HCT116 (cell line): Measurements from ENCODE around the gene VEZF1. TPM values are rescaled to one million over a fixed set of nuclear protein-coding genes. Genes with fewer than 3 reads are reported as not detected.

ENCODE experiments used
- ATAC-seq: fragments of 200-7000 bp; cut with Tn5 transposase; 2 replicates; pipeline ENCODE4 v1.9.1; 2020; ENCODE audit warnings: mild to moderate bottlenecking, moderate library complexity
- BruUV-seq: library from RNA; stranded (reverse); fragments of 400-500 nt; replicated peaks from 2 replicates; lab custom pipeline; 2021; lab: Mats Ljungman, UMichigan
- CTCF ChIA-PET: fragments of 300-600 bp; sonication (Branson Sonifier 250); formaldehyde crosslinking; loops from one replicate; lab custom pipeline; 2021; ENCODE audit warnings: antibody characterized with exemption; lab: Charles Lee
- POLR2A ChIA-PET: fragments of 300-600, 350-600 bp; sonication (Branson Sonifier 250); formaldehyde crosslinking; loops from one replicate; lab custom pipeline; 2021; ENCODE audit warnings: antibody characterized with exemption; lab: Charles Lee
- RAD21 ChIA-PET, 2 experiments: fragments of 300-600 bp; sonication (Branson Sonifier 250); formaldehyde crosslinking; loops; one replicate each; lab custom pipeline; 2023; ENCODE audit warnings: low total read pairs in 2 of 2; ENCODE audit not compliant: uncharacterized antibody in 2 of 2, unreplicated experiment in 2 of 2, low non-redundant PET in 1 of 2; lab: Charles Lee
- DNase-seq: peaks from one replicate; pipeline ENCODE4 v3.0.0-alpha.2; 2010; ENCODE audit warnings: low read depth, low spot score
- H2AFZ ChIP-seq: fragments of 200-600 bp; shearing (Covaris generic), sonication (generic); 2 replicates; pipeline ENCODE4 v1.6.1; 2017; ENCODE audit warnings: low read depth, mixed run types, mixed read lengths, antibody characterized with exemption, low read length; ENCODE audit not compliant: poor library complexity, severe bottlenecking
- H3K27ac ChIP-seq: 2 replicates; pipeline ENCODE4 v1.5.1; 2012; ENCODE audit warnings: low read depth, low read length
- H3K27me3 ChIP-seq: fragments of 200-600 bp; sonication (generic); 2 replicates; pipeline ENCODE4 v1.6.1; 2016; ENCODE audit warnings: mixed run types, low read length, mixed read lengths; ENCODE audit not compliant: insufficient read depth
- H3K36me3 ChIP-seq, 2 experiments: fragments of 200-500 bp in 1 of 2; fragments of 200-600 bp in 1 of 2; sonication (Bioruptor generic) in 1 of 2; sonication (generic) in 1 of 2; 2 replicates each; pipeline versions ENCODE4 v1.5.1 to v1.6.1; 2014 to 2016; ENCODE audit warnings: low read length in 2 of 2, inconsistent platforms in 1 of 2, mixed read lengths in 1 of 2, mixed run types in 1 of 2; ENCODE audit not compliant: insufficient read depth in 2 of 2, control insufficient read depth in 1 of 2
- H3K4me1 ChIP-seq, 2 experiments: fragments of 200-600 bp in 1 of 2; sonication (generic) in 1 of 2; 2 replicates each; pipeline versions ENCODE4 v1.5.1 to v1.6.1; 2012 to 2017; ENCODE audit warnings: low read length in 2 of 2, inconsistent platforms in 1 of 2, mild to moderate bottlenecking in 1 of 2, mixed read lengths in 1 of 2, mixed run types in 1 of 2, moderate library complexity in 1 of 2; ENCODE audit not compliant: insufficient read depth in 2 of 2, control insufficient read depth in 1 of 2
- H3K4me2 ChIP-seq: fragments of 200-600 bp; sonication (generic); 2 replicates; pipeline ENCODE4 v1.6.1; 2017; ENCODE audit warnings: mixed run types, low read length, mixed read lengths
- H3K4me3 ChIP-seq, 2 experiments: fragments of 200-600 bp in 1 of 2; sonication (generic) in 1 of 2; replicated peaks in 1 of 2; 2 replicates each; pipeline ENCODE4 v1.5.1; 2011 to 2016; ENCODE audit warnings: low read length in 2 of 2, control low read depth in 1 of 2, low read depth in 1 of 2, mild to moderate bottlenecking in 1 of 2, mixed read lengths in 1 of 2, mixed run types in 1 of 2
- H3K79me2 ChIP-seq: fragments of 200-600 bp; sonication (generic); 2 replicates; pipeline ENCODE4 v1.6.1; 2017; ENCODE audit warnings: mild to moderate bottlenecking, mixed run types, low read length, moderate library complexity, mixed read lengths; ENCODE audit not compliant: insufficient read depth
- H3K9ac ChIP-seq: fragments of 200-600 bp; sonication (generic); 2 replicates; pipeline ENCODE4 v1.6.1; 2016; ENCODE audit warnings: low read length, mixed read lengths
- H3K9me2 ChIP-seq: fragments of 200-600 bp; sonication (generic), shearing (Covaris generic); 2 replicates; pipeline ENCODE4 v1.6.1; 2017; ENCODE audit warnings: mixed run types, mild to moderate bottlenecking, moderate library complexity; ENCODE audit not compliant: insufficient read depth
- H3K9me3 ChIP-seq, 2 experiments: fragments of 200-500 bp in 1 of 2; fragments of 200-600 bp in 1 of 2; sonication (Bioruptor generic) in 1 of 2; sonication (generic) in 1 of 2; 2 replicates each; pipeline ENCODE4 v1.6.1; 2014 to 2017; ENCODE audit warnings: low read length in 2 of 2, mixed read lengths in 2 of 2, inconsistent platforms in 1 of 2, low read depth in 1 of 2, mild to moderate bottlenecking in 1 of 2, mixed run types in 1 of 2, moderate library complexity in 1 of 2; ENCODE audit not compliant: control insufficient read depth in 1 of 2, insufficient read depth in 1 of 2
- H4K20me1 ChIP-seq: fragments of 200-600 bp; sonication (generic), shearing (Covaris generic); 2 replicates; pipeline ENCODE4 v1.6.1; 2017; ENCODE audit warnings: mixed run types, mild to moderate bottlenecking, moderate library complexity; ENCODE audit not compliant: insufficient read depth
- ATF3 ChIP-seq: IDR thresholded peaks from 2 replicates; pipeline ENCODE4 v1.6.1; 2012
- CBX3 ChIP-seq: IDR thresholded peaks from 2 replicates; pipeline ENCODE4 v1.6.1; 2012; ENCODE audit warnings: low read depth
- CEBPB ChIP-seq: IDR thresholded peaks from 2 replicates; pipeline ENCODE4 v1.6.1; 2012; ENCODE audit warnings: low read depth
- CTCF ChIP-seq, 3 experiments: fragments of 200-600 bp in 1 of 3; sonication (generic) in 1 of 3; IDR thresholded peaks in 2 of 3; conservative IDR thresholded peaks in 1 of 3; 2 replicates each; pipeline ENCODE4 v1.5.1; 2012 to 2017; ENCODE audit warnings: low read depth in 2 of 3, low read length in 2 of 3, antibody characterized with exemption in 1 of 3, borderline replicate concordance in 1 of 3, control low read depth in 1 of 3, mild to moderate bottlenecking in 1 of 3, mixed read lengths in 1 of 3, mixed run types in 1 of 3, moderate library complexity in 1 of 3; ENCODE audit not compliant: insufficient read depth in 1 of 3
- ELF1 ChIP-seq: IDR thresholded peaks from 2 replicates; pipeline ENCODE4 v1.6.1; 2012; ENCODE audit warnings: low read depth, borderline replicate concordance
- EZH2 ChIP-seq: fragments of 200-600 bp; sonication (generic); IDR thresholded peaks from 2 replicates; pipeline ENCODE4 v1.6.1; 2017; ENCODE audit warnings: antibody characterized with exemption, mixed run types
- EZH2phosphoT487 ChIP-seq: fragments of 200-600 bp; IDR thresholded peaks from 2 replicates; pipeline ENCODE4 v1.6.1; 2018; ENCODE audit warnings: antibody characterized with exemption, borderline replicate concordance
- REST ChIP-seq: IDR thresholded peaks from 2 replicates; pipeline ENCODE4 v1.6.1; 2012; ENCODE audit warnings: low read depth
- SP1 ChIP-seq: IDR thresholded peaks from 2 replicates; pipeline ENCODE4 v1.6.1; 2012; ENCODE audit warnings: low read depth
- TCF7L2 ChIP-seq: IDR thresholded peaks from 2 replicates; pipeline ENCODE4 v1.7.0; 2011; ENCODE audit warnings: borderline replicate concordance, inconsistent platforms; ENCODE audit not compliant: insufficient read depth, insufficient read length; ENCODE audit errors: extremely low read depth
- ZFX ChIP-seq: fragments of 450-650 bp; IDR thresholded peaks from 2 replicates; pipeline ENCODE4 v1.6.1; 2017
- ZNF274 ChIP-seq: fragments of 200-500 bp; sonication (Bioruptor generic); IDR thresholded peaks from 2 replicates; pipeline ENCODE4 v1.6.1; 2014; ENCODE audit warnings: mild to moderate bottlenecking, low read depth, low read length, inconsistent platforms
- intact Hi-C: fragments of 100-400 bp; cut with micrococcal nuclease; formaldehyde crosslinking; loops from 2 replicates; pipeline ENCODE4 v1.10.0; 2022
- total RNA-seq: library from RNA; stranded (reverse); gene quantifications from one replicate; pipeline ENCODE4 v1.2.1, GENCODE V29; 2021; ENCODE audit not compliant: unreplicated experiment

The VEZF1 gene
- total RNA-seq, 1 experiment from 2014 or later, result 70.2 TPM

DNA sequence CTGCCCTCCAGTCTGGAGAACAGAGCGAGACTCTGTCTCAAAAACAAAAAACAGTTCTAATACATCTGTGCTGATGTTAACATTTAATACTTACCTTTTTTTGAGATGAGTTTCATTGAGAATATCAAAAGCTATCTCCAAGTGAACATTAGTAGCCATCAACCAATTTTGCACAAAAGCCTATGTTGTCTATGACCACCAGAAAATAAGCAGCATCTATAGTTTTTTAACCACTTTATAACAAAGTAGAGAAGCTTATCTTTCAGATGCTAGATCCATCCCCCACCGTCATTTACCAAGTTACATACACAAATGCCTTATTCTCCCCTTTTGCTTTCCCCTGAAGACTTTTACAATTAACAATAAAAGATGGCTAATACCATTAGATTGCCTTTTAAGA lies 14.9 kb upstream of the VEZF1 start:
- Histone ChIP-seq H3K4me3 (no peak overlapping the region), H3K79me2 (peaks cover 78% of the 10 kb centered on the region), H3K9me3 (no peaks in the 10 kb centered on the region), H3K36me3 (peaks cover 55 to 79% of the 10 kb centered on the region in 2 experiments), H3K9ac (no peak overlapping the region), H2AFZ (no peak overlapping the region), H3K27me3 (no peaks in the 10 kb centered on the region), H4K20me1 (peaks cover 69% of the 10 kb centered on the region), H3K9me2 (no peaks in the 10 kb centered on the region), H3K27ac (0 out of 2 replicates have a peak overlapping the region, but pooled peaks have one; percentile 5), H3K4me1 (peaks cover 18 to 48% of the 10 kb centered on the region in 2 experiments), H3K4me2 (no peak overlapping the region)
- no peak for TF ChIP-seq REST
- no peak for TF ChIP-seq TCF7L2
- TF ChIP-seq ZFX, result no peak
- no peak for TF ChIP-seq EZH2
- TF ChIP-seq ELF1, result no peak
- TF ChIP-seq SP1, result no peak
- TF ChIP-seq CBX3, result no peak
- no peak for TF ChIP-seq ZNF274
- TF ChIP-seq CTCF (IDR thresholded peaks at IDR 0.05 in 2 of 3, conservative IDR thresholded peaks at IDR 0.05 in 1 of 3; ENCODE audit: borderline replicate concordance in 1 of 3, insufficient read depth in 1 of 3, low read depth in 2 of 3, low read length in 2 of 3), result no peak
- TF ChIP-seq EZH2phosphoT487, result no peak
- TF ChIP-seq CEBPB, result no peak
- no peak for TF ChIP-seq ATF3
- no TSS peak for BruUV-seq
- no peak for ATAC-seq
- ChIA-PET POLR2A (interaction anchor here (0.9 to 4.3 kb wide), 2 partner anchors 13 to 54 kb away, joined by 3 to 30 read pairs; partner anchors contain the start of gene VEZF1), RAD21 (no interaction called here), CTCF (interaction anchor here (15.4 kb wide), 1 partner anchor 145 kb away, joined by 288 read pairs; no protein-coding TSS in a partner anchor)
- no peak for DNase-seq
- intact Hi-C loops, result no loop called here
